PC-3 (cell line): ENCODE data around the gene LINGO3.

Source experiments
- CTCF ChIP-seq: fragments of 300-600 bp; sonication (generic); conservative IDR thresholded peaks from 2 replicates; pipeline ENCODE4 v1.5.1; 2017; ENCODE audit warnings: antibody characterized with exemption, low read depth, mild to moderate bottlenecking, low read length
- EZH2 ChIP-seq: fragments of 300-600 bp; sonication (generic); IDR thresholded peaks from one replicate; pipeline ENCODE4 v1.6.1; 2017; ENCODE audit warnings: antibody characterized with exemption, mild to moderate bottlenecking, low read length; ENCODE audit not compliant: unreplicated experiment

GRCh38 chr19:2338055-2338615, 30.2 kb upstream of the LINGO3 start:
- TF ChIP-seq EZH2 = no peak
- no peak for TF ChIP-seq CTCF
